MM.1S (cell line): ENCODE data around the gene MYL5.

Experiments
- EZH2 ChIP-seq: fragments of 300-600 bp; sonication (generic); optimal IDR thresholded peaks from 2 replicates; pipeline ENCODE3; 2017; ENCODE audit warnings: low read depth, mild to moderate bottlenecking, antibody characterized with exemption, low read length, mixed read lengths
- EZH2phosphoT487 ChIP-seq: fragments of 300-600 bp; sonication (generic); IDR thresholded peaks from 2 replicates; pipeline ENCODE4 v1.6.1; 2018; ENCODE audit warnings: antibody characterized with exemption, low read length
- TF ChIP-seq, protein P1 (sequence below): fragments of 300-600 bp; sonication (generic); IDR thresholded peaks from 2 replicates; pipeline ENCODE4 v1.5.1; 2016; ENCODE audit warnings: antibody characterized with exemption, low read length, mixed read lengths

DNA sequence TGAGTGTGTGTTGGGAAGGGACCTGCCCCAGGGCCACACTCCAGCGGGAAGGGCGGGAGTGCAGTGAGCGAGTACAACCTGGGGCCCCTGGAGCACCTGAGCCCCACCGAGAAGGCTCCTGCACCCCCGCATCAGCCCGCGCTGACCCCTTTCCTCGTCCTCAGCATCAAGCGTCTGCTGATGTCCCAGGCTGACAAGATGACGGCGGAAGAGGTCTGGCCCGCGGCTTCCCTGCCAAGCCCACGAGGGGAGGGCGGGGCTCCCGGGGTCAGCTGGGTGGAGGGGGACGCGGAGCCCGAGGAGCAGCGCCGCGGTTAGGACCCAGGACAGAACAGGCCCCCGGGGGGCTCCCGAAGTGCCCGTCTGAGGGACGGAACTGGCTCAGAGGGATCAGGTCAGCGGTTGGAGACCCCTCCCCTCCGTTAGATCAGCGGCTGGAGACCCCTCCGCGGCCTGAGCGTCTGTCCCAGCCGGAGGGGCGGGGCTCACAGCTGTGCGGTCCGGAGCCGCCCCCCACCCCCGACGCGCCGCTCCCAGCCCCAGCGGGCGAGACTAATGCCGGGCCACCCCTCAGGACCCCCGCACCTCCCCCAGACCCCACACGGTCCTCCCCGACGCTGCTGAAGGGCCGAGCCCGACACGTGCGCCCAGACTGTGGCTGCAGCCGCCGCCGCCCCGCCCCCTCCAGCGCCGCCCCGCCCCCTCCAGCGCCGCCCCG lies 6.7 kb downstream of the MYL5 start:
- TF ChIP-seq EZH2phosphoT487: no peak
- TF ChIP-seq, protein P1, sequence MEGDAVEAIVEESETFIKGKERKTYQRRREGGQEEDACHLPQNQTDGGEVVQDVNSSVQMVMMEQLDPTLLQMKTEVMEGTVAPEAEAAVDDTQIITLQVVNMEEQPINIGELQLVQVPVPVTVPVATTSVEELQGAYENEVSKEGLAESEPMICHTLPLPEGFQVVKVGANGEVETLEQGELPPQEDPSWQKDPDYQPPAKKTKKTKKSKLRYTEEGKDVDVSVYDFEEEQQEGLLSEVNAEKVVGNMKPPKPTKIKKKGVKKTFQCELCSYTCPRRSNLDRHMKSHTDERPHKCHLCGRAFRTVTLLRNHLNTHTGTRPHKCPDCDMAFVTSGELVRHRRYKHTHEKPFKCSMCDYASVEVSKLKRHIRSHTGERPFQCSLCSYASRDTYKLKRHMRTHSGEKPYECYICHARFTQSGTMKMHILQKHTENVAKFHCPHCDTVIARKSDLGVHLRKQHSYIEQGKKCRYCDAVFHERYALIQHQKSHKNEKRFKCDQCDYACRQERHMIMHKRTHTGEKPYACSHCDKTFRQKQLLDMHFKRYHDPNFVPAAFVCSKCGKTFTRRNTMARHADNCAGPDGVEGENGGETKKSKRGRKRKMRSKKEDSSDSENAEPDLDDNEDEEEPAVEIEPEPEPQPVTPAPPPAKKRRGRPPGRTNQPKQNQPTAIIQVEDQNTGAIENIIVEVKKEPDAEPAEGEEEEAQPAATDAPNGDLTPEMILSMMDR: no peak
- TF ChIP-seq EZH2: no peak
